NCI-H2196 (cell line): Measurements from ENCODE around the gene KCNC1.

Source experiments
- DNase-seq: peaks from one replicate; lab custom pipeline; 2025; ENCODE audit not compliant: unreplicated experiment; lab: John Stamatoyannopoulos, UW

Gene KCNC1

DNA sequence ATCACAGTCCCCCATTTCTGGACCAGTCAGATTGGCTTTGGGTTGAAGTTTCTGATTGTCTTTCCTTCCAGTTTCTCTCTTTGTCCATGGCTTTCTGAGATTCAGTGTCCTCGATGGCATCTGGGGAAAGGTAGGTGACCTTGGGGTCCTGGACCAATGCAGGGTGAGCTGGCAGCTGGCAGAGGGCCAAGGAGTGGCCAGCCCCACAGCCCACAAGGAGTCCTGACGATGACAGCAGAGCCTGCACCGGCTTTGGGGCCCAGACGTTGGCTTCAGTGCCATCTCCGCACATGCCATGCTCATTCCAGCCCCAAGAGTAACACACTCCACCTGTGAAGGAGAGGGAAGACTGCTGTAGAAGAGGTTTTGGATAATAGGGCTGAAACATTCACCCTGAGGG is 53.5 kb downstream of the KCNC1 start:
- no peak for DNase-seq

GRCh38 chr11:17790453-17790852 is 55.9 kb downstream of the KCNC1 start:
- no peak for DNase-seq

- no peak for DNase-seq
These were observed 56.6 kb downstream of the KCNC1 start for GRCh38 chr11:17791144-17791543.

DNA sequence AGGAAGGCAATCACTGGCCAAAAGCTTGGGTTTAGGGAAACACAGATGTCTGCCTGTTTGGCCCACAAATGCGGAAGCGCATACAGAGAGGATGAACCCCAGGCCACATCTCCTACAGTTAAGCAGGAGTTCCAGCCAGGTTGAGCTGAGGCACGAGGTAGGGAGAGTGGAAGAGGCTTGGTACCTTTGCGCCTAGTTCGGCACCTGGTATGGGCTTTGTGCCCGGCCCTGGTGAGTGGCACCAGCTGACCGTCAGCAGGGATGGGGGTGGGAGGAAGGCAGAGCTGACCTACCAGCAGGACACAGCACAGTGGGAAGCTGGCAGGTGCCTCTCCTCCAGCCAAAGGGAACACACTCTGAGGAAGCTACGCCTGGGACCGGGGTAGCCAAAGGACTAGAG is 57.6 kb downstream of the KCNC1 start:
- peak; percentile 15 for DNase-seq

GRCh38 chr11:17793642-17794170 is 59.1 kb downstream of the KCNC1 start:
- no peak for DNase-seq

- no peak for DNase-seq
These were observed 60.4 kb downstream of the KCNC1 start for GRCh38 chr11:17794981-17795380.

DNA sequence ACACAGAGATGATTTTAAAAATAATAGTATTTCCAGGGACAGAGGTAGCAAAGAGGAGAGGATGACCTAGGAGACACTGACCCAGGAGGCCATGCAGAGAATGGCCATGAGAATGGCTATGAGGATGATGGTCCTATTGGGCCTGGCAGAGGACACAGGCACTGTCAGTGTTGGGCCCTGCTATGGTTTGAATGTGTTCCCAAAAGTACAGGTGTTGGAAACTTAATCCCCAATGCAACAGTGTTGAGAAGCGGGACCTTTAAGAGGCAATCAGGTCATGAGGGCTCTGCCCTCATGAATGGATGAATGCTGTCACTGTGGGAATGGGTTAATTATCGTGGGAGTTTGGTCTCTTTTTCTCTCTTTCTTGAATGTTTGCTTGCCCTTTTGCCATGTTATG is 61.6 kb downstream of the KCNC1 start:
- DNase-seq: no peak

DNA sequence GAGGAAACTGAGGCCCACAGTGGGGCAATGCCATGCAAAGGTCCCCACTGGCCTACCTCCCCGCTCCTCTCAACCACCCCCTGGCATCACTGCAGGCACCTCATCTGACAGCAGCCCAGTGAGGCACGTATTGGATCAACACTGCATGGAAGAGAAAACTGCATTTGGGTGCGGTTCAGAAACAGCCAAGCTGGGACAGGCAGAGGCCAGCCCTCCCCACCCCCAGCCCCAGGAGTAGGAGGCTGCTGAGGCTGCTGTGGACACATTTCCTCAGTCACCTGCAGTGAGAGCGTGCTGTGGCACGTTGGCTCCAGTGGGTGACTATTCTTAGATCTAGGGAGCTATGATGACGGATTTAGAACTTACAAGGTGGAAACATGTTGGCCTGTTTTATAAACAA is 63.7 kb downstream of the KCNC1 start:
- no peak for DNase-seq

DNA sequence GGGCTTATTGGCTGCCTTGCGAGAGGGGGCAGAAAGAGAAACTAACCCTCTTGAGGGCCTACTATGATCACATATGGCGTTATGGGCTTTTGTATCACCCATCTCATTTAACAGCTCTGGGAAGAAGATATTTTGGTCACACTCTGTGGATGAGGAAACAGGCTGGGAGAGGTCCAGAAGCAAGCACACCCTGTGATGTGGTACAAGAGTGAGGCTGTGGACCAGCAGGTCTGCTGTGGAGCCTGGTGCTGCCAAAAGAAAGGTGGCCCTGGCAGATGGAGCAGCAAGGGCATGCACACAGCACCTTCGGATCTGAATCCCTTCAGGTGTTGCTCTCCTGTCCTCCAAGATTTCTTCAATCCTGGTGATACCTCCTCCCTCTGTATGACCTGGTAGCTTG is 64.1 kb downstream of the KCNC1 start:
- DNase-seq: no peak

- no peak for DNase-seq
These were observed 64.6 kb downstream of the KCNC1 start for GRCh38 chr11:17799147-17799546.

DNA sequence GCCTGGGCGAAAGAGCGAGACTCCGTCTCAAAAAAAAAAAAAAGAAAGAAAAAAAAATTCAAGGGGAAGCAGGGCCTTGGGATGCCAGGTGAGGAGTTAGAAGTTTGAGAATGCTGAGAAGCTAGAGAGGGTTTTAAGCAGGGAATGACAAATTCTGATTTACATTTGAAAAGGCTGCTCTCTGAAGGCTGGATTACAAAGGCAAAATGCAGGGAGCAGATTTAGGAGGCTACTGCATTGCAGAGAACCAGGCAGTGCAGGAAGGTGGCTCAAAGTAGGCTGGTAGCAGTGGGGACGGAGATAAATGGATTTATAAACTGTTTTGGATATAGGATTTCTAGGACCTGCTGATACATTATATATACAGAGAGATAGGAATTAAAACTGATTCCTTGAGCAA is 66.6 kb downstream of the KCNC1 start:
- DNase-seq: no peak

DNA sequence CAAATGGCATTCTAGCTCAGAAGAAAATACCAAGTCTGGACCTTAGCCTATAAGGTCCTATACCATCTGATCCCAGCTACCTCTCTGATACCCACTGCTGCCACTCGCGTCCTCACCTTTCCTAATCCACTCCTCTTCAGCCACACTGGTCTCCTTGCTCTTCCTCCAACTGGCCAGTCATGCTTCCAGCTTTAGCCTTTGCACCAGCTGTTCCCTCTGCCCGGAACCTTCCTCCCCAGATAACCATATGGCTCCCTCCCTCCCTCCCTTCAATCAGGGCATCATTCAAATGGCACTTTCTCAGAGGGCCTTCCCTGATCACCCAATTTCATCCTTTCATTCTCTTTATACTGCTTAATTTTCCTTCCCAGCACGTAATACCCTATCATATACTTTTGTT is 67.9 kb downstream of the KCNC1 start:
- DNase-seq: no peak

DNA sequence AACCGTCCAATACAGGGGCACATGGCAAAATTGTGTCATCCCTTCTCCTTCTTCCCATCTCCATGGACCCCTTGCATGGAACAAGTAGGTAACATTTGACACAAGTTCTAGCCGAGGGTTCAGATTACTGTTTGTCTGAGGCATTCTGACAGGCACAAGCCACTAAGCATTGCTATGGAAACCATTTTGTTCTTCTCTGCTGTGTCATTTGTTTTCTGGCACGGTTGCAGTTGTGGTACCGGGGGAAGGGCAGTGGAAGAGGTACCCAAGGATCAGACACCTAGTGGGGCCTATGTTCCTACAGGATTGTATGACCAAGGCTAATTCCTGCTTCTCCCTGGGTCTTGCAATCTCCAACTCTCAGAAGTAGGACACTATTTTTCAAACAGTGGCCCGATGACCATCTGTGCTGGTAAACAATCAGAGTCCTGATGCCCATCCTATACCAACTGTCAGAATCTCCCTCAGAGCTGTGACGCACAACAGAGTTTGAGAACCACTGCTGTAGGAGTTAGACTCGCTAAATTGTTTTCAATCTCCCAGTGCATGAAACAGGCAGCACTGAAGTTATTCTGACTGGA is 69.3 kb downstream of the KCNC1 start:
- DNase-seq: peak; percentile 31

DNA sequence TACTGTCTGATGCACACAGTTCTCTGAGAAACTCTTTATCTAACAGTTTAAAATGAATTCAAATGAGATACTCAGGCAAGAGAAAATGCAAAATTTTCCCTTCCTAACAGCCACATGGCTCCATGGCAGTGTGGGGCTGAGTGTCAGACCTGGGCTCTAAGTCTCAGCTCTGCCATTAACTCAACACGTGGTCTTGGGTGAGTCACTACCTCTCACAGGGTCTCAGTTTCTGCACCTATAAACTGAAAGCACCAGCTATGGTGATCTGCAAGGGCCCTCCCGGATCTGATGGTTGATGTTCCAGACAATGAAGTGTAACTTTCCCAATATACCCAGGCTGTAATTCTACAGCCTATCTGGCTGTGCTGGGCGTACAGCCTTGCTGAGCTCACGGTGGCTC is 70.5 kb downstream of the KCNC1 start:
- no peak for DNase-seq

DNA sequence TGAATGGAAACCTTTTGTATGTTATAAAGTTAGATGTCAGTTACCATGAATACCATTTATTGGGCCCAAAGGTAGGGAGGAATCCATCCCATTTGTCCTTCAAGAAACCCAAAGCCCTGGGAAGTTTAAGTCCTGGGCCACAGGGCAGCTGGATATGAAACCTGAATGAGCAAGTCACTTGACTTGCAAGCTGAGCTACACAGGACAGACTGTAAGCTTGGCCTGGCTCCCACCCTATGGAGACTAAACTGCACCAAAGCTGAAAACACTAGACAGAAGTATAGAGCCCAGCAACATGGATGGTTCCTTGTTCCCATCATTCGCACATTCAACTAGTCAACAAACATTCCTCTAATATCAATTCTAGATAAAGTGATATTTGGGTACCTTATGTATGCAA is 71.3 kb downstream of the KCNC1 start:
- no peak for DNase-seq

DNA sequence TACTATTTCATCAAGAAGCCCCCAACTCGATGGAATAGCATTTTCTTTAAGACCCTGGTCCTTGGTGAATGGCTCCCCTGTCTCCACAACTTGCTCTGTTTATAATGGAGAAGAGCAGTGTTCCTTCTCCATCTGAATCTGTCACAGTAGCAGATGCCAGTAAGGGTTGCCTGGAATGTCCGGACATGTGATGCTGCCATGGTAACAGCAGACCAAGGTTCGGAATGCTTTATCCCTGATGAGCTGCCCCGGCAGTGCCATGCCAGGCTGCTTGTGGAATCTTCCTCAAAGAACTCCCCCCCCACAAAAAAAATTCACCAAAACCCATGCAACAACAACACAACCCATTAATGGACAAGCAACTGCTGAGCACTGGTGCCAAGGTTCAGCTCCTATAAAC is 72.5 kb downstream of the KCNC1 start:
- no peak for DNase-seq

DNA sequence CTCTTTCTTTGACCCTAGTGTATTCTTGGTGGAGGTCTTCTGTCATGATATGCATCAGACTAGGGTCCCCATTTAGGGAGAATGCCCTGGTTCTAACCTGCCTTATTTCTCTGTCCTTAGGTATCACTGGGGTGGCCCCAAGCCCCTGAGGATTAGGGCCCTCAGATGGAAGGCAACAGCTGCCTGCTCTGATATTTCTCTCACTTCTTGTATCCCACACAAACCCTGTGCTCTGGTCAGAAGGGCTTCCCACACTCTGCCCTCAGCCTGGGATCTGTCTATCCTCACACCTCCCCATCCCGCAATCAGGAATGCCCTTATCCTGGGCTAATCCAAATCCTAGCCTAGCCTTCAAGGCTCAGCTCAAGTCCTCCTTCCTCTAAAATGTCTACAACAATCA is 75.5 kb downstream of the KCNC1 start:
- DNase-seq: no peak

DNA sequence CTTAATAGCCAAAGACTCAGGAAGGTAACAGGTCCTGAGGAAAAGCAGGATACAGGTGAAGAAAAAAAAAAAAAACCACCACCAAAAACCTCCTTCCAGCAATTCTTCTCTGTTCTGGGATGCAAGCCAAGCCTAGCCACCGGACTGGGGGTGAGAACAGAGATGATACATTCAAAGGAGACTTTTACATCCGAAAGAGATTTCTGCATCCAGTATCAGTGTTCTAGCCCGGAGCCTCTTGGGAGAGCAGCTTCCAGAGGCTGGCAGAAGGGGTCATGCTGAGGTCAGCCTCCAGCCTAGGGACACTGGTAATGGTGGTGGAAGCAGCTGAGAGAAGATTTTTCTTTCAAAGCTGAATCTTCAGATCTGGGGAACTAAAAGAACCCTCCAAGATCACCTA is 76.2 kb downstream of the KCNC1 start:
- DNase-seq: peak; percentile 30

DNA sequence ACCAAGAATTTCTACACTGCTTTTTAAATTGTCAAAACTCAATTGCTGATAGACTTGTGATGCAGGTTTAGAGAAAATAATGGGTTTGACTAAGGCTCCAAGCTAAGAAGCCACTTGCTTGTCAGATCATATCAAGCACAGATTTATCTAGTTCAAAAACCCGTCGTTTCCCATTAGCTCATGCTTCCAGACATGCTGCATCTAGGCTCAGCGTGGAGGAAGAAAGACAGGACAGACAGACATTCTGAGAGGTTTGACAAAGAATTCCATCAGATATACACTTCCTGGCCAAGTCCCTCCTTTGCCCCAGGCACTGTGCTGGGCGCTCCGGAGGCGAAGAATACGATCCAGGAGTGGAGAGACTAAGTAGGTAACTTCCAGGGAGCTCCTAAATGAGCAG is 76.8 kb downstream of the KCNC1 start:
- no peak for DNase-seq

DNA sequence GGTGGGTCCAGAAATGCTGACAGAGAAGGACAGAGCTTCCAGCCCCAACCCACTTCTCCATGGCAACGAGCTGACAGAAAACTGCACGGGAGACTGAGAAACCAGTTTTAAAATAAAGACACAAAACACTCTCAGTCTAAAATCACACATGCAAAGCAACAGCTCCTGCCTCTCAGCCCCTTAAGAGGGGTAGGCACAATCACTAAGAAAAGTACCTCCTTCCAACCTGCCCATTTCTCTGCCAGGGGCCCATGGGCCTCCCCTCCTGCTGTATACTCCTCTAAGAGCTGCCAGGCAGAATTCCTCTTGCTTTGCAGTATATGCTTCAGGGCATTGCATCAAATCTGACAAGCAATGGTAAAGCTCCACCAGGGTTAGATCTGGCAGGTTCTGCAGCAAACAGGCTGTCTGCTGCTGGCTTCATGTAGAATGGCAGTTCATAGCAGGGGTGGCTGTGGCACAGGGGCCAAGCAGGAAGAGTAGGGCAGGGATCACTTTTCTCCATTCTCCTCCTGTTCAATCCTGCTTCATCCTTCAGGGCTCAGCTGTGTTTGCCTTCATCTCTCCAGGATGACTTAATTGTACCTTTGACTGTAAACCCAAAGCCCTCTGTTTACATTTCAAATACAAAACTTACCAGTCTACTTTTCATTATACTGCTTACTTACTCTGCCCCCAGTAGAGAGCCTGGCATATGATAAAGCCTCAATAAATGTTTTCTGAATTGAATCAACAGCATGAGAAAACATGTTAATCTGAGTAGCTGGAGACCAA is 77.7 kb downstream of the KCNC1 start:
- DNase-seq: peak; percentile 65

DNA sequence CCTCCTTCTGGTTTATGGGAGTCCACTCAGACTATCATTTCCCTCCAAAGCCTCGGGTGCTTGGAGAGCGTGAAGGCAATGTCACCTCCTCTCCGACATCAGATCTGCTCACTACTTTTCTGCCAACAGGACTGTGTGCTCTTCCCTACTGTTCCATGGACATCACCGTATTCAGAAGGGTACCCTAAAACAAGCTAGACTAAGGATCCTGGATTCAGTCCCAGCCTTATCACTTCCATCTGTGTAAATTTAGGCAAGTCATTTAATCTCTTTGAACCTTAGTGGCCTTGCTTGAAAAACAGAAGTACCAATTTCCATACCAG is 78.2 kb downstream of the KCNC1 start:
- DNase-seq: peak; percentile 65

GRCh38 chr11:17813391-17814059 is 78.9 kb downstream of the KCNC1 start:
- no peak for DNase-seq
